Measurements from ENCODE around the gene VILL.

VILL gene

DNA sequence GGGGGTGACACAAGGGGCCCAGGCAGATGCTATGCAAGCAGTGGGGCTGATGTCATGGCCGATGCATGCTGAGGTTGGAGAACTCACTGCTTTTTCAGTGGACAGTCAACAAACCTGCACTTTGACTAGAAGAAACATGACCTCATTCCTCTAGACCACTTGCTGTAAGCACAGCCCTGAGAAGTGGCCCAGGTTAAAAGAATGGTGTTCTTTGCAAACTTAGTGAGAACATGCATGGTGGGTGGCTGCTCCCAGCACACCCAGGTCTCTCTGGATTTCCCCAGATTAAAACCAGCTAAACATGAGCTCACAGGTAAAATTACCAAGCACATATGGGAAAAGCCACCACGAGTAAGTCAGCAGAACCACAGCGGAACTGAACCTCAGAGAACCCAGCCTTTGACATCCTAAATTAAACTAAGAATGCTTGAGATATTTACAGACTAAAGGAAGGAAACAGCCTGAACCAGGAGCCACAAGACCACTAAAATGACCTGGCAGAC lies 64.0 kb downstream of the VILL start:
- TF ChIP-seq, protein P1, sequence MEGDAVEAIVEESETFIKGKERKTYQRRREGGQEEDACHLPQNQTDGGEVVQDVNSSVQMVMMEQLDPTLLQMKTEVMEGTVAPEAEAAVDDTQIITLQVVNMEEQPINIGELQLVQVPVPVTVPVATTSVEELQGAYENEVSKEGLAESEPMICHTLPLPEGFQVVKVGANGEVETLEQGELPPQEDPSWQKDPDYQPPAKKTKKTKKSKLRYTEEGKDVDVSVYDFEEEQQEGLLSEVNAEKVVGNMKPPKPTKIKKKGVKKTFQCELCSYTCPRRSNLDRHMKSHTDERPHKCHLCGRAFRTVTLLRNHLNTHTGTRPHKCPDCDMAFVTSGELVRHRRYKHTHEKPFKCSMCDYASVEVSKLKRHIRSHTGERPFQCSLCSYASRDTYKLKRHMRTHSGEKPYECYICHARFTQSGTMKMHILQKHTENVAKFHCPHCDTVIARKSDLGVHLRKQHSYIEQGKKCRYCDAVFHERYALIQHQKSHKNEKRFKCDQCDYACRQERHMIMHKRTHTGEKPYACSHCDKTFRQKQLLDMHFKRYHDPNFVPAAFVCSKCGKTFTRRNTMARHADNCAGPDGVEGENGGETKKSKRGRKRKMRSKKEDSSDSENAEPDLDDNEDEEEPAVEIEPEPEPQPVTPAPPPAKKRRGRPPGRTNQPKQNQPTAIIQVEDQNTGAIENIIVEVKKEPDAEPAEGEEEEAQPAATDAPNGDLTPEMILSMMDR (IDR thresholded peaks at IDR 0.05; ENCODE audit: low read depth, low read length): no peak
- no peak for DNase-seq
- Histone ChIP-seq H3K36me3 (no peaks in the 10 kb centered on the region), H3K9me3 (ENCODE audit: severe bottlenecking) (no peaks in the 10 kb centered on the region), H3K27ac (no peak overlapping the region), H3K27me3 (ENCODE audit: insufficient read depth, low read depth, severe bottlenecking) (no peaks in the 10 kb centered on the region), H3K4me3 (ENCODE audit: low read depth, low read length) (no peak overlapping the region)
